Measurements from ENCODE around the gene NPDC1. TPM values are rescaled to one million over a fixed set of nuclear protein-coding genes. Genes with fewer than 3 reads are reported as not detected.

Gene NPDC1
- total RNA-seq, 4 donors from 2014 or later: 11.3 to 22.3 (median 19.0) TPM

DNA sequence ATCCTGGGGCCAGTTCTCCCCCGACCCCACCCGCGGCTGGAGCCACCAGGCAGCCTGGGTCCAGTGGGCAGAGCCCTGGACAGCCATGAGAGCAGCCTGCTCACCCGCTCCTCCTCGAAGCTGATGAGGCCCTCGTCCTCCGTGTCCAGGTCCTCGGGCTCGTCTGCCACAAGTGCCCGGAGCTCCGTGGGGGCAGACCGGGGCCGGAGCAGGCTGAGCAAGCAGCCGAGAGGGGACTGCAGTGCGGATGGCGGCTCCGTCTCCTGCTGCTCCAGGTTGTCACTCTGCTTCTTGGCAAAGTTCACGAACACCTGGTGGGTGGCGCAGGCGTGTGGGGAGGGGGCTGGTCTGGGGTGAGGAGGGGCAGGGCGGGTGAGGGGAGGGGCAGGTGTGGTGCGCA, 37.7 kb downstream of the NPDC1 start:
- H3K4me1 ChIP-seq: no peaks in the 10 kb centered on the region
- TF ChIP-seq POLR2A (IDR thresholded peaks at IDR 0.05) (no peak), CTCF (IDR thresholded peaks at IDR 0.05 in 4 of 5, conservative IDR thresholded peaks at IDR 0.05 in 1 of 5) (no peak)
- DNase-seq (no peak), ATAC-seq (no peak)
- no peak overlapping the region for H3K27ac ChIP-seq
- H3K27me3 ChIP-seq: no peaks in the 10 kb centered on the region
- H3K4me3 ChIP-seq: no peak overlapping the region
- in situ Hi-C loops (cut with MboI; ENCODE audit: low sequenced_read_pairs in 4 of 4) (no loop called here), intact Hi-C loops (cut with DNase I; ENCODE audit: low total_unique reads) (no loop called here)
- H3K9me3 ChIP-seq: no peaks in the 10 kb centered on the region
- peaks cover 0 to 23% of the 10 kb centered on the region in 2 donors for H3K36me3 ChIP-seq

GRCh38 chr9:137007816-137008270, 38.1 kb downstream of the NPDC1 start:
- Histone ChIP-seq H3K4me1 (no peaks in the 10 kb centered on the region), H3K9me3 (no peaks in the 10 kb centered on the region), H3K27me3 (no peaks in the 10 kb centered on the region), H3K36me3 (peaks cover 0 to 21% of the 10 kb centered on the region in 2 donors), H3K4me3 (no peak overlapping the region), H3K27ac (no peak overlapping the region)
- ATAC-seq: no peak
- in situ Hi-C loops (cut with MboI; ENCODE audit: low sequenced_read_pairs in 4 of 4): no loop called here
- intact Hi-C loops (cut with DNase I; ENCODE audit: low total_unique reads): no loop called here
- TF ChIP-seq POLR2A (IDR thresholded peaks at IDR 0.05): no peak
- TF ChIP-seq CTCF (IDR thresholded peaks at IDR 0.05 in 4 of 5, conservative IDR thresholded peaks at IDR 0.05 in 1 of 5): no peak
- no peak for DNase-seq

DNA sequence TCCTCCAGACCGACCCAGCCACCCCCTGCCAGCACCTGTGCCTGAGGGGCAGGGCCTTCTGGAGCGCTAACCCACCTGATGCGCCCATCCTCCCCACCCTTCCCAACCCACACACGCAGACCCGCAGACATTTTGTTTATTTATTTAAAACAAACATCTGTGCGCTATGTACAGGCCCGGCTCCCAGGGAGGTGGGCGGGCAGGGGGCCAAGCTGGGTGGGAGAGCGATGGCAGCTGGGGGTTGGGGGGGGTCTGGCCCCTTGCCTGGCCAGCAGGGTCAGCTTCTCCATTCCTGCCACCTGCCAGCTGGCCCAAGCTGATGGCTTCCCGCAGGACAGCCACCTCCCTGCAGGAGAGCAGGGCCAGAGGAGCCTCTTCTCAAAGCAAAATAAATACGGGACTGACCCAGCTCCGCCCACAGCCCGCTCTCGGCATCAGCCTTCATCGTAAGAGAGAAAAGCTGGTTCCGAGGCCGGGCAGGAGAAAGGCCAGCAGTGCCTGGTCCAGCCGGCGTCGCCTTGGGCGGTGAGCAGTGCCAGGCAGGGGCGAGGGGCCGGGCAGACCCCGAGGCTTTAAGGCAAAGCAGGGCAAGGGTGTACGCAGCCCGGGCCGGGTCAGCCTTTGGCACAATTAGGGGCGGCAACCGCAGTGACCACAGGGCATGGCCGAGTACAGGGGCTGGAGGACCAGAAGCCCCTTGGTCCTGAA, 38.7 kb downstream of the NPDC1 start:
- no peak for DNase-seq
- no peak for ATAC-seq
- H3K27me3 ChIP-seq: no peaks in the 10 kb centered on the region
- peaks cover 0 to 19% of the 10 kb centered on the region in 2 donors for H3K36me3 ChIP-seq
- no peak overlapping the region for H3K27ac ChIP-seq
- H3K4me3 ChIP-seq: no peak overlapping the region
- intact Hi-C loops (cut with DNase I; ENCODE audit: low total_unique reads): no loop called here
- H3K4me1 ChIP-seq: no peaks in the 10 kb centered on the region
- TF ChIP-seq POLR2A (IDR thresholded peaks at IDR 0.05) (no peak), CTCF (IDR thresholded peaks at IDR 0.05 in 4 of 5, conservative IDR thresholded peaks at IDR 0.05 in 1 of 5) (no peak)
- in situ Hi-C loops (cut with MboI; ENCODE audit: low sequenced_read_pairs in 4 of 4): no loop called here
- H3K9me3 ChIP-seq: no peaks in the 10 kb centered on the region

DNA sequence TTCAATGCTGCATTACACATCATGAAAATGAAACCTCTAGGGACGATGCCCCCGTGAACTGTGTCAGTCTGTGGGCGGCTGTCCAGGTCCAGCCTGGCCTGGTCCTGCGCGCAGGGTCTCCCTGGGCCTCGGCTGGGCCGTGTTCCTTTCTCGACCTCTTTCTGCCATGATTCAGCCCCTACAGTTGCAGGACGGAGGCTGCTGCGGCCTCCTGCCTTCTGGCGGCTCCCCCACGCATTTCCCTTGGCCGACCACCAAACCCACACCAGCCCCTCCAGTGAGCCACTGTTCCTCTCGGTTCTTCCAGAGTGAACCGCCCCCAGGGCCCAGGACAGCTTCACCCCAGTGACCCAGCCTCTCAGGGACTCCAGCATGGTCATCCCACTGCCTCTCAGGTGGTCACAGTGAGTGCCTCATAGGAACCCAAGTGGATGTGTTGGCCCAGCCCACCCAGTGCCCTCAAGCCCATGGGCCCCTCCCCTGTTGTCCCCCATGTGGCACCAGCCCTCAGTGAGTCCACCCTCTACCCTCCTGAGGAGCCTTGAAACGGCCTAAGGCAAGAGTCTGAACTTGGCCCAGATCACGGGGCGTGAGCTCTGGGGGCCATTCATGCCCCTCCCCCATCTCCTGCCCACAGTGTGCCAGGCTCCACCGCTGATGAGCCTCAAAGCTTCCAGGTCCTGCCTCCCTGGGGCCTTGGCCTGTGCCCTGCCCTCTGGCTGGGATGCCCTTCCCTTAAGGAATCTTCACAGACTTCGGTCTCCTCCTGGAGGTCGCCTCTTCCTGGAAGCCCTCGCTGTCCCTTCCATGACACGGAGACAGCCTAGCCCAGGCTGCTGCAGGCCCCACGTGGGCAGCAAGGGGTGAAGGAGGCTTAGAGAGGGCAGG, 39.6 kb downstream of the NPDC1 start:
- Histone ChIP-seq H3K36me3 (peaks cover 0 to 12% of the 10 kb centered on the region in 2 donors), H3K27ac (no peak overlapping the region), H3K27me3 (no peaks in the 10 kb centered on the region), H3K9me3 (no peaks in the 10 kb centered on the region), H3K4me3 (no peak overlapping the region), H3K4me1 (no peaks in the 10 kb centered on the region)
- intact Hi-C loops (cut with DNase I; ENCODE audit: low total_unique reads): no loop called here
- DNase-seq: no peak
- no peak for ATAC-seq
- in situ Hi-C loops (cut with MboI; ENCODE audit: low sequenced_read_pairs in 4 of 4): no loop called here
- TF ChIP-seq CTCF (IDR thresholded peaks at IDR 0.05 in 4 of 5, conservative IDR thresholded peaks at IDR 0.05 in 1 of 5) (no peak), POLR2A (IDR thresholded peaks at IDR 0.05) (no peak)
